Astrocyte (in vitro differentiated cells and primary cell): Measurements from ENCODE around the gene ANLN. TPM values are rescaled to one million over a fixed set of nuclear protein-coding genes. Genes with fewer than 3 reads are reported as not detected.

Source experiments
- DNase-seq: peaks from one replicate; pipeline ENCODE4 v3.0.0-alpha.2; 2010; ENCODE audit warnings: low read depth
- FAIRE-seq: peaks from 2 replicates; lab custom pipeline; 2011; peaks lifted over from hg19 to GRCh38; lab: Jason Lieb, UNC
- H2AFZ ChIP-seq: 2 replicates; pipeline ENCODE4 v1.6.0; 2012; ENCODE audit warnings: low read depth, low read length, inconsistent platforms
- H3K27ac ChIP-seq: 2 replicates; pipeline ENCODE4 v1.5.1; 2011; ENCODE audit warnings: low read depth, low read length, inconsistent platforms
- H3K27me3 ChIP-seq: 2 replicates; pipeline ENCODE4 v1.6.0; 2011; ENCODE audit warnings: low read length, inconsistent platforms; ENCODE audit not compliant: insufficient read depth
- H3K36me3 ChIP-seq: 2 replicates; pipeline ENCODE4 v1.5.1; 2011; ENCODE audit warnings: low read length, inconsistent platforms; ENCODE audit not compliant: insufficient read depth
- H3K4me1 ChIP-seq: 2 replicates; pipeline ENCODE4 v1.5.1; 2011; ENCODE audit warnings: low read length, inconsistent platforms; ENCODE audit not compliant: insufficient read depth
- H3K4me2 ChIP-seq: 2 replicates; pipeline ENCODE4 v1.6.0; 2012; ENCODE audit warnings: low read length, inconsistent platforms
- H3K4me3 ChIP-seq: 2 replicates; pipeline ENCODE4 v1.5.1; 2011; ENCODE audit warnings: low read depth, mild to moderate bottlenecking, low read length, inconsistent platforms; ENCODE audit not compliant: insufficient read depth
- H3K79me2 ChIP-seq: 2 replicates; pipeline ENCODE4 v1.6.0; 2012; ENCODE audit warnings: mild to moderate bottlenecking, low read length, inconsistent platforms; ENCODE audit not compliant: insufficient read depth
- H3K9ac ChIP-seq: 2 replicates; pipeline ENCODE4 v1.6.0; 2012; ENCODE audit warnings: mild to moderate bottlenecking, low read length, inconsistent platforms
- H3K9me3 ChIP-seq: 2 replicates; pipeline ENCODE4 v1.5.1; 2012; ENCODE audit warnings: low read depth, mild to moderate bottlenecking, low read length, inconsistent platforms; ENCODE audit not compliant: insufficient read depth
- H4K20me1 ChIP-seq: 2 replicates; pipeline ENCODE4 v1.6.0; 2012; ENCODE audit warnings: low read length, inconsistent platforms; ENCODE audit not compliant: insufficient read depth
- H3K27ac Mint-ChIP-seq: one replicate; pipeline ENCODE4 v1.8.0; 2021; ENCODE audit warnings: mild to moderate bottlenecking, mixed read lengths; ENCODE audit not compliant: unreplicated experiment
- H3K27me3 Mint-ChIP-seq: one replicate; pipeline ENCODE4 v1.8.0; 2021; ENCODE audit warnings: low read depth, mixed read lengths; ENCODE audit not compliant: unreplicated experiment
- H3K36me3 Mint-ChIP-seq: one replicate; pipeline ENCODE4 v1.8.0; 2021; ENCODE audit warnings: low read depth, mixed read lengths; ENCODE audit not compliant: unreplicated experiment
- H3K4me1 Mint-ChIP-seq: one replicate; pipeline ENCODE4 v1.8.0; 2021; ENCODE audit warnings: low read depth, mixed read lengths; ENCODE audit not compliant: unreplicated experiment
- H3K4me3 Mint-ChIP-seq: one replicate; pipeline ENCODE4 v1.8.0; 2021; ENCODE audit warnings: mild to moderate bottlenecking, moderate library complexity, mixed read lengths; ENCODE audit not compliant: unreplicated experiment
- H3K9me3 Mint-ChIP-seq: one replicate; pipeline ENCODE4 v1.8.0; 2021; ENCODE audit warnings: mild to moderate bottlenecking, mixed read lengths; ENCODE audit not compliant: unreplicated experiment
- CTCF ChIP-seq: IDR thresholded peaks from 2 replicates; pipeline ENCODE4 v1.5.1; 2011; ENCODE audit warnings: low read depth, mild to moderate bottlenecking, inconsistent platforms, low read length, moderate library complexity; ENCODE audit not compliant: insufficient read depth
- EZH2 ChIP-seq: IDR thresholded peaks from 2 replicates; pipeline ENCODE4 v1.6.1; 2012; ENCODE audit warnings: mild to moderate bottlenecking, low read length, inconsistent platforms; ENCODE audit not compliant: insufficient read depth
- total RNA-seq: library from RNA; stranded (reverse); gene quantifications from 2 replicates; pipeline ENCODE4 v1.2.1, GENCODE V29; 2021

Gene ANLN
- total RNA-seq, 1 donor from 2014 or later, result 20.4 TPM

GRCh38 chr7:36430881-36431280, 41.2 kb downstream of the ANLN start:
- peak overlapping the region; percentile 24 for H2AFZ ChIP-seq
- no peaks in the 10 kb centered on the region for H3K9me3 Mint-ChIP-seq

GRCh38 chr7:36438211-36438610, 48.5 kb downstream of the ANLN start:
- H3K36me3 Mint-ChIP-seq, result no peaks in the 10 kb centered on the region
- no peaks in the 10 kb centered on the region for H4K20me1 ChIP-seq
- peaks cover 59% of the 10 kb centered on the region for H3K79me2 ChIP-seq
- H3K4me3 ChIP-seq, result no peak overlapping the region
- H2AFZ ChIP-seq, result no peak overlapping the region
- H3K4me1 ChIP-seq, result no peaks in the 10 kb centered on the region
- H3K27ac ChIP-seq, result no peak overlapping the region
- no peaks in the 10 kb centered on the region for H3K27me3 Mint-ChIP-seq
- H3K4me2 ChIP-seq, result no peak overlapping the region
- H3K4me3 Mint-ChIP-seq, result no peak overlapping the region
- H3K27me3 ChIP-seq, result no peaks in the 10 kb centered on the region
- TF ChIP-seq EZH2, result no peak
- no peak for TF ChIP-seq CTCF
- H3K36me3 ChIP-seq, result peaks cover 28% of the 10 kb centered on the region
- no peaks in the 10 kb centered on the region for H3K9me3 ChIP-seq
- H3K9me3 Mint-ChIP-seq, result no peaks in the 10 kb centered on the region
- DNase-seq, result no peak
- H3K9ac ChIP-seq, result no peak overlapping the region
- no peaks in the 10 kb centered on the region for H3K4me1 Mint-ChIP-seq
- no peak for FAIRE-seq
- H3K27ac Mint-ChIP-seq, result no peak overlapping the region

More at GRCh38 chr7:36430881-36431280, 41.2 kb downstream of the ANLN start:
- no peaks in the 10 kb centered on the region for H4K20me1 ChIP-seq
- H3K79me2 ChIP-seq, result peaks cover 61% of the 10 kb centered on the region
- no peak overlapping the region for H3K27ac ChIP-seq
- Mint-ChIP-seq H3K27me3 (no peaks in the 10 kb centered on the region), H3K27ac (no peak overlapping the region), H3K36me3 (peaks cover 2% of the 10 kb centered on the region), H3K4me1 (no peaks in the 10 kb centered on the region), H3K4me3 (no peak overlapping the region)
- H3K9ac ChIP-seq, result no peak overlapping the region
- peaks cover 32% of the 10 kb centered on the region for H3K36me3 ChIP-seq
- H3K4me3 ChIP-seq, result no peak overlapping the region
- no peak for TF ChIP-seq CTCF
- TF ChIP-seq EZH2, result no peak
- no peaks in the 10 kb centered on the region for H3K9me3 ChIP-seq
- DNase-seq, result no peak
- no peaks in the 10 kb centered on the region for H3K27me3 ChIP-seq
- no peaks in the 10 kb centered on the region for H3K4me1 ChIP-seq
- no peak overlapping the region for H3K4me2 ChIP-seq
- FAIRE-seq, result no peak

- H3K4me2 ChIP-seq, result no peak overlapping the region
- no peaks in the 10 kb centered on the region for H3K9me3 Mint-ChIP-seq
- no peaks in the 10 kb centered on the region for H3K36me3 Mint-ChIP-seq
- peaks cover 48% of the 10 kb centered on the region for H3K79me2 ChIP-seq
- no peak overlapping the region for H2AFZ ChIP-seq
- no peaks in the 10 kb centered on the region for H3K27me3 ChIP-seq
- H3K27ac Mint-ChIP-seq, result no peak overlapping the region
- peaks cover 25% of the 10 kb centered on the region for H3K36me3 ChIP-seq
- H4K20me1 ChIP-seq, result no peaks in the 10 kb centered on the region
- H3K9me3 ChIP-seq, result no peaks in the 10 kb centered on the region
- DNase-seq, result peak; percentile 23
- FAIRE-seq, result no peak
- no peaks in the 10 kb centered on the region for H3K4me1 ChIP-seq
- H3K4me1 Mint-ChIP-seq, result no peaks in the 10 kb centered on the region
- H3K4me3 ChIP-seq, result no peak overlapping the region
- no peak for TF ChIP-seq EZH2
- TF ChIP-seq CTCF, result no peak
- no peak overlapping the region for H3K9ac ChIP-seq
- no peak overlapping the region for H3K4me3 Mint-ChIP-seq
- no peak overlapping the region for H3K27ac ChIP-seq
- no peaks in the 10 kb centered on the region for H3K27me3 Mint-ChIP-seq
These were observed 50.0 kb downstream of the ANLN start for GRCh38 chr7:36439624-36440023.
